Ishikawa (cell line): ENCODE results near the gene MC5R.

Experiments
- CEBPB ChIP-seq: IDR thresholded peaks from 2 replicates; pipeline ENCODE4 v1.6.1; 2012
- CREB1 ChIP-seq: IDR thresholded peaks from 2 replicates; pipeline ENCODE4 v1.6.1; 2012; ENCODE audit warnings: low read depth
- EGR1 ChIP-seq: IDR thresholded peaks from 2 replicates; pipeline ENCODE4 v1.6.1; 2012
- EP300 ChIP-seq: IDR thresholded peaks from 2 replicates; pipeline ENCODE4 v1.6.1; 2012; ENCODE audit warnings: borderline replicate concordance
- MAX ChIP-seq: IDR thresholded peaks from 2 replicates; pipeline ENCODE4 v1.6.1; 2012
- NFIC ChIP-seq: IDR thresholded peaks from 2 replicates; pipeline ENCODE4 v1.6.1; 2012
- RAD21 ChIP-seq: IDR thresholded peaks from 2 replicates; pipeline ENCODE4 v1.6.1; 2012; ENCODE audit warnings: low read depth
- TAF1 ChIP-seq: IDR thresholded peaks from 2 replicates; pipeline ENCODE4 v1.6.1; 2012; ENCODE audit warnings: low read depth, mild to moderate bottlenecking
- TCF12 ChIP-seq: IDR thresholded peaks from 2 replicates; pipeline ENCODE4 v1.6.1; 2012; ENCODE audit warnings: low read depth
- TEAD4 ChIP-seq: IDR thresholded peaks from 2 replicates; pipeline ENCODE4 v1.6.1; 2012
- YY1 ChIP-seq: IDR thresholded peaks from 2 replicates; pipeline ENCODE4 v1.6.1; 2012; ENCODE audit warnings: low read depth
- ZBTB7A ChIP-seq: IDR thresholded peaks from 2 replicates; pipeline ENCODE4 v1.6.1; 2012; ENCODE audit warnings: low read depth
- TF ChIP-seq, protein P1 (sequence below): IDR thresholded peaks from 2 replicates; pipeline ENCODE4 v1.6.1; 2012; ENCODE audit warnings: low read depth, mild to moderate bottlenecking
- TF ChIP-seq, protein P2 (sequence below): IDR thresholded peaks from 2 replicates; pipeline ENCODE4 v1.6.1; 2012

DNA sequence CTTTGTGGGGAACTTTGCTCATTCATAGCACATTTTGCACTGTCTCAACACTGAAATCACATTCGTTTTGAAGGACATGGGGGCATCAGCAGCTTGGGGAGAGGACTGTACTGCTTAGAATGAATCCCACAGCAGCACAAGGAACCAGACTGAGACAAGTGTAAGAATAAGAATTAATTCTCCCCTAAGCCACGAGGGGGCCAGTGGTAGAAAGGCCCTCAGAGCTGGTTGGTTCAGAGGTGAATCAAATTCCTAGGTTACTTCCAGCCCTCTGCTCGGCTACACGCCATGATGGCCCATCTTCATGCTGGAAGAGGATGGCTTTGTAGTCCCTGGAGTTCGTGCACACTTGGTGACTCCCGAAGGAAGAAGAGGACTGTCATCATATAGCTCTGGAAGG is 12.0 kb upstream of the MC5R start:
- TF ChIP-seq, protein P1, sequence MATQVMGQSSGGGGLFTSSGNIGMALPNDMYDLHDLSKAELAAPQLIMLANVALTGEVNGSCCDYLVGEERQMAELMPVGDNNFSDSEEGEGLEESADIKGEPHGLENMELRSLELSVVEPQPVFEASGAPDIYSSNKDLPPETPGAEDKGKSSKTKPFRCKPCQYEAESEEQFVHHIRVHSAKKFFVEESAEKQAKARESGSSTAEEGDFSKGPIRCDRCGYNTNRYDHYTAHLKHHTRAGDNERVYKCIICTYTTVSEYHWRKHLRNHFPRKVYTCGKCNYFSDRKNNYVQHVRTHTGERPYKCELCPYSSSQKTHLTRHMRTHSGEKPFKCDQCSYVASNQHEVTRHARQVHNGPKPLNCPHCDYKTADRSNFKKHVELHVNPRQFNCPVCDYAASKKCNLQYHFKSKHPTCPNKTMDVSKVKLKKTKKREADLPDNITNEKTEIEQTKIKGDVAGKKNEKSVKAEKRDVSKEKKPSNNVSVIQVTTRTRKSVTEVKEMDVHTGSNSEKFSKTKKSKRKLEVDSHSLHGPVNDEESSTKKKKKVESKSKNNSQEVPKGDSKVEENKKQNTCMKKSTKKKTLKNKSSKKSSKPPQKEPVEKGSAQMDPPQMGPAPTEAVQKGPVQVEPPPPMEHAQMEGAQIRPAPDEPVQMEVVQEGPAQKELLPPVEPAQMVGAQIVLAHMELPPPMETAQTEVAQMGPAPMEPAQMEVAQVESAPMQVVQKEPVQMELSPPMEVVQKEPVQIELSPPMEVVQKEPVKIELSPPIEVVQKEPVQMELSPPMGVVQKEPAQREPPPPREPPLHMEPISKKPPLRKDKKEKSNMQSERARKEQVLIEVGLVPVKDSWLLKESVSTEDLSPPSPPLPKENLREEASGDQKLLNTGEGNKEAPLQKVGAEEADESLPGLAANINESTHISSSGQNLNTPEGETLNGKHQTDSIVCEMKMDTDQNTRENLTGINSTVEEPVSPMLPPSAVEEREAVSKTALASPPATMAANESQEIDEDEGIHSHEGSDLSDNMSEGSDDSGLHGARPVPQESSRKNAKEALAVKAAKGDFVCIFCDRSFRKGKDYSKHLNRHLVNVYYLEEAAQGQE, result no peak
- TF ChIP-seq TAF1 (no peak), EP300 (no peak), RAD21 (no peak), CREB1 (no peak), EGR1 (no peak), NFIC (no peak), MAX (no peak), CEBPB (no peak), TEAD4 (no peak), ZBTB7A (no peak), TCF12 (no peak), YY1 (no peak)
- TF ChIP-seq, protein P2, sequence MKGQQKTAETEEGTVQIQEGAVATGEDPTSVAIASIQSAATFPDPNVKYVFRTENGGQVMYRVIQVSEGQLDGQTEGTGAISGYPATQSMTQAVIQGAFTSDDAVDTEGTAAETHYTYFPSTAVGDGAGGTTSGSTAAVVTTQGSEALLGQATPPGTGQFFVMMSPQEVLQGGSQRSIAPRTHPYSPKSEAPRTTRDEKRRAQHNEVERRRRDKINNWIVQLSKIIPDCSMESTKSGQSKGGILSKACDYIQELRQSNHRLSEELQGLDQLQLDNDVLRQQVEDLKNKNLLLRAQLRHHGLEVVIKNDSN, result no peak
